Gastroesophageal sphincter (tissue), 3 donors: ENCODE data around the gene ABI3BP.

Experiments
- CTCF ChIP-seq, 4 experiments: fragments of 200-600 bp in 2 of 4; fragments of 450-650 bp in 2 of 4; sonication (generic) in 1 of 4; IDR thresholded peaks; one replicate each; pipeline ENCODE4 v1.5.1; 2017 to 2019; ENCODE audit warnings: antibody characterized with exemption in 4 of 4, mild to moderate bottlenecking in 2 of 4, moderate library complexity in 2 of 4
- POLR2A ChIP-seq, 2 donors: fragments of 450-650 bp; IDR thresholded peaks; one replicate each; pipeline ENCODE4 v1.6.1; 2017; ENCODE audit warnings: antibody characterized with exemption in 2 of 2, mild to moderate bottlenecking in 2 of 2, moderate library complexity in 1 of 2
- POLR2AphosphoS5 ChIP-seq: sonication (generic); formaldehyde crosslinking; IDR thresholded peaks from one replicate; pipeline ENCODE4 v1.6.1; 2017; ENCODE audit warnings: antibody characterized with exemption

- no peak for TF ChIP-seq POLR2AphosphoS5
- TF ChIP-seq CTCF (IDR thresholded peaks at IDR 0.05) = no peak
- TF ChIP-seq POLR2A (IDR thresholded peaks at IDR 0.05) = no peak
These were observed 20.8 kb downstream of the ABI3BP start for GRCh38 chr3:100972301-100972844.
